Stimulated activated CD8-positive, alpha-beta memory T cell treated with anti-CD3 and anti-CD28 coated beads, Interleukin-15, amount 100 ng/mL, for 48 hours (primary cell): ENCODE measurements around the gene DLX3.
"Not testable (repeated sequence)": the region's sequence is repeated elsewhere in the genome, so short reads cannot be mapped to it uniquely, and the experiment has no call there.

ENCODE experiments used
- DNase-seq, 2 donors: peaks; one replicate each; pipeline ENCODE4 v3.0.0-alpha.2; 2020; ENCODE audit warnings: low read depth in 2 of 2

DLX3 gene

DNA sequence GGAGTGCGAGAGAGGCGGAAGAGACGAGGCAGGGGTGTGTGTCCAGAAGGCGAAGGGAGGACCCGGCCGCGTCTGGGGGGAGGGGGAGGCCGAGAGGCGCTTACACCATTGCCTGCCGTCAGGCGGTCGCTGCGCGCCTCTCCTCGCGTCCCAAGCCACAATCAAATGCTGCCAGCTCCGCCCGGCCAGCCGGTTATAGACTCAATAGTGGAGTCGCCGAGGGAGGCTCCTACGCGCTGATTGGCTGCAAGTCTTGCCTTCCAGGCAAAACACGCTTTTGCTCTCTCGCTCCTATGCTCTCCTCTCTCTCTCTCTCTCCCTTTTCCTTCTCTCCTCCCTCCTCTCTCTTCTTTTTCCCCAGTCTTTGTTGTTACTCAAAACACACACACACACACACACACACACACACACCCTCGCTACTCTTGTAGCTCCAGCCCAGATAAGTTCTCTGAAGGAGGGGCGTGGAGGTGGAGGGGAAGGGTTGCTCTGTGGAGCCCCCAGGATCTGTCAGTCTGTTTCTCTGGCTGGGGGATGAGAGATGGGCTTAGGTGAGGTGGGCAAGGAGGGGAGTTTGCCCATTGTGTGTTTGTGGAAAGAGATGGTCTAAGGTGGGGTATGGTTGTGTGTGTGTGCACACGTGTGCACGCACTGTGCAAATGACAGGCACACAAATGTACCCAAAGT is at the start of gene DLX3:
Gene DLX3 (minus strand): TSS at position 170 of the 684 bp plus-strand sequence. CDS start 226 bp downstream, outside the sequence.
- no peak for DNase-seq

DNA sequence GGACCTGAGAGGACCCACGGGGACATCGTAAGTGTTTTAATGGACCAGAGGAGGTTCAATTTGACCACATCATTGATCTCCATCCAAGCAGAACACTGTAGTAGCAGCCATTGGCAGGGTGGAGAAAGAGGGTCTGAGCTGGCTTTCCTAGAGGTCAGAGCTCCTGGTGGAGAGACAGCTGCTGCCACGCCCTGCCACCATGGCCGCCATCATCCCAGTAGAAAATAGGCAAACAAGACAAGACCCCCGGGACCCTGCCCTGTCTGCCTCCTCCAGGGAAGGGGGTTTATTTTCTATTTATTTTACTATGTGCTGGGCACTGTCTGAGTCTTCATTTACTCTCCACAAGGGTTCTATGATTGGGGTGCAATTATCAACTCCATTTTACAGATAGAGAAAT is 49.5 kb upstream of the DLX3 start:
- no peak for DNase-seq

DNA sequence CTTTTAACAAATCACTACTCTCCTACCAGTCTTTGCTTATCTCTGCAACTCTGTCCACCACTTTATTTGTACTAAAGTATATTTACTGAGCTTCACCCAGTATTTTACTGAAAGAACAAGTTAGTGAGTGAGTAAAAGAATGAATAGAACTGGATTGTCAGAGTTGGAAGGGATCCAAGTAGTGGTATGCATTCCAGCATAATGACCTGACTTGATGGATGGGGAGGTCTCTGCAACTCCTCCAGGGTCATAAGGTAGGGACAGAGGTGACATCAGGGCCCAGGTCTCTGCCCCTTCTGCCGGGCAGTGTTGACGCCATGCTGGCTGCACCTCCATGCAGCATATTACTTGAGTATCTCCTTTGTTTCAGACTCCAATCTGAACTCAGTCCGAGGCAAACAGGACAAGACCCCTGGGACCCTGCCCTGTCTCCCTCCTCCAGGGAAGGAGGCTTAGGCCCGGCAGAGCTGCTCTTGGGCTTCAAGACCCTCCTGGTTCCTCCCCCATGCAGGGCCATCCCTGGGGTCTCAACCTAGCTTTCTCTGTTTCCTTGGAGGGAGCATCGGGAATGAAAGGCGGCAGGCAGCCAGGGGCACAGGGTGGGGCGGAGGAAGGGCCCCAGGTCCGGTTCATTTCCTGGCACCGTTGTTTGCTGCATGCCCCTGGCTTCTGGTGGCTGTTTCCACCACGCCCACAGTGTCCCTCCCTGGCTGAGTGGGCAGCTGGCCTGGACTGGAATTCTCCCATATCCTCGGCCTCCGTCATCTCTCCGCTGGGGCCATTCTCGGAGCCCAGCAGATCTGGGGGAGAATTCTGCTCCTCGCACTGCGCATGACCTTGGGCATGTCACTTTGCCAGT is 48.5 kb upstream of the DLX3 start:
- DNase-seq: no peak

DNA sequence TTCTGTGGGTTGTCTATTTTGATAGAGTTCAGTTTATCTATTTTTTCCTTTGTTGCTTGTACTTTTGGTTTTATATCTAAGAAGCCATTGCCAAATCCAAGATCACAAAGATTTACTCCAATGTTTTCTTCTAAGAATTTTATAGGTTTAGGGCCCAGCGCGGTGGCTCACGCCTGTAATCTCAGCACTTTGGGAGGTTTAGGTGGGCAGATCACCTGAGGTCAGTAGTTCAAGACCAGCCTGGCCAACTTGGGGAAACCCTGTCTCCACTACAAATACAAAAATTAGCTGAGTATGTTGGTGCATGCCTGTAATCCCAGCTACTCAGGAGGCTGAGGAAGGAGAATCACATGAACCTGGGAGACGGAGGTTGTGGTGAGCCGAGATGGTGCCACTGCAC is 47.2 kb upstream of the DLX3 start:
- no peak for DNase-seq

DNA sequence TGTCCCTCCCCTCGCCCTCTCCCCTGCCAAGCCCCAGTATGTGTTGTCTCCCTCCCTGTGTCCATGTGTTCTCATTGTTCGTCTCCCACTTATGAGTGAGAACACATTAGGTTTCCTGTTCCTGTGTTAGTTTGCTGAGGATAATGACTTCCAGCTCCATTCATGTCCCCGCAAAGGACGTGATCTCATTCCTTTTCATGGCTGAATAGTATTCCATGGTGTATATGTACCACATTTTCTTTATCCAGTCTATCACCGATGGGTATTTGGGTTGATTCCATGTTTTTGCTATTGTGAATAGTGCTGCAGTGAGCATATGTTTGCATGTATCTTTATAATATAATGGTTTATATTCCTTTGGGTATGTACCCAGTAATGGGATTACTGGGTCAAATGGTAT is 45.5 kb upstream of the DLX3 start:
- DNase-seq: not testable (repeated sequence)

DNA sequence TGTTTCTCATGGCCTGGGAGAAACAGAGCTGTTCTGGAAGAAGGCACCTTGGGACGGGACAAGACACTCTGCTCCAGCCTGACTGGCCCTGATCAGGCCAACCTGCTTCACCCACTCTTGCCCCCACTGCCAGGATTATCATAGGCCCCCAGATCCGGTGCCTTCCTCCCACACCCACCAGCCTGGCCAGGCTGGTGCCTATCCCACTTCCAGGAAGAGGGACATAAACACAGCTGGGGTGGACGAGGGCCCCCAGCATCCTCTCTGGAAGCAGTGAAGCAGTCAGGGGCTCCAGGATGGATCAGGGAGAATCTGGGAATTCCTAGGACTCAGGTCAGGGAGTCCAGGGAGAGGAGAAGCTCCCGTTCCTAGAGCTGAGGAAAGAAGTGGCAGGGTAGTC is 44.0 kb upstream of the DLX3 start:
- no peak for DNase-seq

DNA sequence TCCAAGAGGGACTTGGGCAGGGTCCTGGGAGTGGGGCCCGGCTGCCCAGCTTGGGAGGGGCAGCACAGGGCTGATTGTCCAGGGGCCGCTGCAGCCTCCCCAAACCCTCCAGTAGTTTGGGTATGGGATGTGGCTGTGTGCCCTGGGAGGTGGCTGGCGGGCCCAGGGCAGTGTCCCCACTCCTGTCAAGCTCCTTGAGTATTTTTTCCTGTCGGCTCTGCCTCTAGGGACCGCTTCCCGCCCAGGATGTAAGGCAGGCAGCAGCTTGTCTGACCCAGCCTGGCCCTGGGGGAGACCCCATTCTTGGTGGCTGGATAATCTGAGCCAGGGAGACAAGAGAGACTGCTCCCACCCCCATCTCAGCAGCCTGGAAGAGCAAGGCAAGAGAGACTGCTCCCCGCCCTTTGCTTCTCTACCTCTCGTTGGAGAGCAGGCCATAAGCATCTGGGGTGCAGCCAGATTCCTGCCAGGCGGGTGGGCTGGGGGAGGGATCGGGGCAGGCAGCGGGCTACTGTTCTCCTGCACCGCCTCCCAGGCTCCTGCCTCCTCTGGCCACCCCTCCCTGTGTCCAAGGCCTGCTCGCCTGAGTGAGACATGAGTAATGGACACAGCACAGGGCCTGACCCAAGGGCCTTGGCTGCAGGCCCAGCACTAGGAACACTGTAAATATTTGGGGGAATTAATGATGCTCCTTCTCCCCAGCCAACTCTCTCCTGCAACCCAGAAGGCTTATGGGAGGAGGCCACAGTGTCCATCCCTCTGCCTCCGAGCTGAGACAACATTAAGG is 42.5 kb upstream of the DLX3 start:
- DNase-seq: no peak

DNA sequence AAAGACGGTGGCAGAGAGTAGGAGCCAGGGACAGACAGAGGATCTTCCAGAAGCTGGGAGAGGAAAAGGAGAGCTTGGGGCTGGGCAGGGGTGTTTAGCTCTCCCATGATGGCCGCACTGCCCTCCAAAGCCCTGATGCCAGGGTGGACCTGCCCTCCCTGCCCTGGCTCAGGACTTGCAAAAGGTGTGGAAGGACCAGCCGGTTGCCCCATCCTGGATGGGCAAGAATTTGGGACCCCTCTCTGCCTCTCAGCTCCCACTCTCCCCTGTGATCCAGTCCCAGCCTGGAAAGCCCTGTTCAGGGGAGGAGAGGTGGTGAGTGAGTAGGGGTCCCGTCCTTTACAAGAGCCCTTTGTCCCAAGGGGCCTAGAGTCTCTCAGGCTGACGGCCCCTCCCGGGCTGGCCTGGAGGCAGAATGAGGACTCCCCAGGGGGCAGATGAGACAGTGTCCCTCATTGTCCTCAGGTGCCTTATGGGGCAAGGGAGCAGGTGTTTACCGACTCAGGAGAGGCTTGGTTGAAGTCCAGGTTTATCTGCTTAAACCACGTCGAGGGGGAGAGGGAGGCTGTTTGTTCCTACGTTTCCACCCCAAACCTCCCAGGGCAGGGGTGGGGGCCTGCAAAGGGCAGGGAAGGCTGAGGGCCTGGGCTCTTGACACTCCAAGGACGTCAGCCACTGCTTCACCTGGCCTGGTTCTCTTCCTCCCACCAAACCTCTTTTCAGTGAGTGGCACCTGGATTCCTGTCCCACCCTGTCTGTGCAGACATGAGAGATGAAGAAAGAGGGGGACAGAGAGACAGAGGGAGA is 41.6 kb upstream of the DLX3 start:
- no peak for DNase-seq

DNA sequence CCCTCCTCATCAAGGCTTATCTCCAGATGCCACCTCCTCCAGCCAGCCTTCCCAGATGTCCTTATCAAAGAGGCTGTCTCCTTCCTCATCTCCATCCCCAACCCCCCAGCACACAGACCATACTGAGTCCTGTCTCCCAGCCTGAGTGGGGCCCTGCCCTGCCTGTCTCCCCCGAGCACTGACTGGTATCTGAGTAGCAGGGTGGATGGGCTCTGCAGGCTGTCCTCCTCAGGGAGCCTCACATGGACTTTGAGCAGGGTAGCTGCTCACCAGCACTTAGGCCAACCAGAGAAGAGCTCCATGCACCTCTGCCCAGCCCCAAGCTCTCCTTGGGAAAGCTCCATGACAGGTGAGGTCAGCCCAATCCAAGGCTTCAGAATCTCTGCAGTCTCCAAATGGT is 40.9 kb upstream of the DLX3 start:
- DNase-seq: no peak

DNA sequence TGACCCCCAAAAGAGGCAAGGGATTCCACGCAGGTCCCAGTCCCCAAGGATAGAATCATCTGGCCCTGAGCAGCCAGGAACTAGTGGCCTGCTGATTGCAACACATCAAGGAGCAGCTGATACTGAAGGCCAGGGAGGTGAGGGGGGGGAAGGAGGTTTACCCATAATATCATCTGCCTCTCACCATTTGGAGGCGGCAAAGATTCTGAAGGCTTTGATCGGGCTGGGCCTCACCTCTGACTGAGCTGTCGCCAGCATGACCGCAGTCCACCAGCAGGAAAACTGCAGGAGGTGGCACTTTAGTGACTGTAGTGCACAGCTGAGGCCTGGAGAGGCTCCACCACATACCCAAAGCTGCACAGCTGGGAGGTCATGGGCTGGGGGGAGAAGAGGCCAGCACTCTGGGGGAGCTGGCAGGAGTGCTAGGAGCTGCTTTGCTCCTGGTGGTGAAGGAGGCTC is 40.4 kb upstream of the DLX3 start:
- no peak for DNase-seq

DNA sequence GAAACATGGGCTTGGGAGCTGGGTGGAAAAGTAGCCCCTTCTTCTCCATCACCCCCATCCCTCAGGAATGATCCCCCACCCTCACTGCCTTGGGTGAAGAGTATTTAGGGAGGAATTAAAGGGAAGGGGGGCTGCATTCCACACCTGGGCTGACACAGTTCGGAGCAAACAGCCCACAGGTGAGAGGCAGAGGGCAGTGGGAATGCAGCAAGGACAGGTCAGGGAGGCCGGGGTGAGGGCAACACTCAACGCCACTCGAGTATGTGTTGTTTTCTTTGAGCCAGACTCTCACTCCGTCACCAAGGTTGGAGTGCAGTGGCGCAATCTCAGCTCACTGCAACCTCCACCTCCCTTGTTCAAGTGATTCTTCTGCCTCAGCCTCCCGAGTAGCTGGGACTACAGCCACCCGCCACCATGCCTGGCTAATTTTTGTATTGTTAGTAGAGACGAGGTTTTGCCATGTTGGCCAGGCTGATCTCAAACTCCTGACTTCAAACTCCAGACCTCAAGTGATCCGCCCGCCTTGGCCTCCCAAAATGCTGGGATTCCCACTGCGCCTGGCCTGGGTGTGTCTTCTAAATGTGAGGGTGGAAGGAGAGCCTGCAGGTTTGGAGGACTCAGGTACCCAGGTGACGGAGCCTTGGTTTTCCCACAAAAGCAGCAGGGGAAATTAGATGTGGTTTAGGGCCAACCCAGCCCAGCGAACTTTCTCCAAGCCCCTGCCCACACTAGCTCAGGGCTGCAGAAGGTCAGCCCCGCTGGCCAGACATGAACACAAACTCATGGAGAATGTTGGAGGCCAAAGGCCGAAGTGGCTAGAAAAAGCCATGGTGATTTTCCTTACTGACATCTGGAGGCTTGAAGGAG is 39.7 kb upstream of the DLX3 start:
- no peak for DNase-seq

DNA sequence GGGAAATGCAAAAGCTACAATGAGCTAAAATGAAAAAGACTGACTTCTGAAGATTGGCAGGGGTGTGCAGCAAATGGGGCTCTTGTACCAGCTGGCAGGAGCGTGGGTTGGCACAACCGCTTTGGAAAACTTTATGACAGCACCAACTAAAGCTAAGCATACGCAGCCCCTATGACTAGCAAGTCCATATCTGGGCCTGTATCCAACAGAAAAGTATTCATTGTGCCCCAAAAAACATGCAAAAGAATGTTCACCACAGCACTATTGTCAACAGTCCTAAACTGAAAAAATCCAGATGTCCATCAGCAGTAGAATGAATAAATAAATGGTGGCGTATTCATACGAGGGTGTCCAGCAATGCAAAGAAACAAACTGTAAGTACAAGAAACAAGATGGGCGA is 38.3 kb upstream of the DLX3 start:
- no peak for DNase-seq

DNA sequence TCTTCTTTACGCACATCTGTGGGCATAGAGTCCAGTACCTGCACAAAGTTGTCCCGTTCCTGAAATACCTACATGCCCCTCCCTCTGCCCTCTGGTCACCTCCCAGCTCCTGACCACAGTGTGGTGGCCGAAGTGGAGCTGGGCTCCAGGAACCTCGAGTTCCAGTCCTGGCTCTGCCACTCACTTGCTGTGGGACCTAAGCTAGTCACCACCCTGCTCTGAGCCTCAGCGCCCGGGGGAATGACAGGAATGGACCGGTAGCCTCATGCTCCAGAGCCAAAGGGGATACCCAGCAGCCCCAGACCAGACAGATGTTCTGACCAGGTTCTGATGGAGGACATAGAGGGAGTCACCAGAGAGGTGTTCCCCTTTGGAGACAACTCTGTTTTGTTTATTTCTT is 34.2 kb upstream of the DLX3 start:
- no peak for DNase-seq

DNA sequence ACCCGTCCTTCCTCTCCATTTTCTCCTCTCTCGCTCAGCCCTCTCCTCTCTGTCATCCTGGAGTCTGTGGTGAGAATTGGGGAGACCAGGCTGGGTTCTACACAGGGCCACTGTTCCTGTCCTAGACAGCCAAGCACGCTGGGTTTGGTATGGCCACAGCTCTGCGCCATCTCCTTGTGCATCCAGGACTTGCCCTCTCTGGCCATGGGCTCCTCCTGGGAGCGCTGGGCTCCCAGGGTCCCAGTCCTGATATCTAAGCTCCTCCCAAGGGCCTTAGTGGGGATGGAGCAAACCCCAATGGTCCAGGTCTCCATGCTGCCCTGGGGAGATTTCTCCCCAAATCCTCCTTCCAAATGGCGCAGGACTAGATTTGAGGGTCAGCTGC is 33.7 kb upstream of the DLX3 start:
- DNase-seq: no peak

DNA sequence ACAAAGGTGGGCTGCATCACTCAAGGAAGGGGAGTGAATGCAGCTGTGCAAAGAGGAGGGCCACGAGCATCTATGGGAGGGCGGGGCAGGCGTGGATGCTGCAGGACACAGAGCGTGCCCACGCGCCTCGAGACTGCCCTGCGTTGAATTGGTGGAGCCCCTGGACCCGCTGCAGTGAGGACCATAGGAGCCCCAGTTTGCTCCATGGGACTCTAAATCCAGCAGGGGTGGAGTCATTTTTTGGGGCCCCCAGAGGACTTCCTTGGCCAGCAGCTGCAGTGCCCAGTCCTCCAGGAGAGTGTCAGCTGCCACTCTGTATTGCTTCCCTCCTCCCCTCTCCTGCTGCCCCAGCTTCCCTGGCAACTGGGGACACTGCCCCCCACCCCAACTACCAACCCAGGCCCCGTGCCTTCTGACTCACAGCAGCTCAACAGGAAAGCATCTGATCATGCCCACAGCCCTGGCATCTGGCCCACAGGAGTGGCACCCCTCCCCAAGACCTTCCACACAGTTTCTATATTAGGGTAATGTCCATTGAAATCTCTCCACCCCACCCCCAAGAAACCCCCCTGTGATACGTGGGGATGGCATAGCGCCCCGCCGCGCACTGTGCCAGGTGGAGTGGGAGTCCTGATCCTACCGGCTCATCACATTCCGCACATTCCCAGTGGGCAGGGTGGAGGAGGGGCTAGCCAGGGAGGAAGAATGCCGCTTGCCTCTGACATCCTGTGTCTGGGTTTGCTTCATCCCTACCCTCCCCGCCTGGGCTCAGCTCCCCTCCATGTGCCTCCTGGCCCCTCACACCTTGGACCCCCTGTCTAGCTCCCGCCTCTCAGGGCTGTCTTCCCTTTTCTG is 33.1 kb upstream of the DLX3 start:
- no peak for DNase-seq

DNA sequence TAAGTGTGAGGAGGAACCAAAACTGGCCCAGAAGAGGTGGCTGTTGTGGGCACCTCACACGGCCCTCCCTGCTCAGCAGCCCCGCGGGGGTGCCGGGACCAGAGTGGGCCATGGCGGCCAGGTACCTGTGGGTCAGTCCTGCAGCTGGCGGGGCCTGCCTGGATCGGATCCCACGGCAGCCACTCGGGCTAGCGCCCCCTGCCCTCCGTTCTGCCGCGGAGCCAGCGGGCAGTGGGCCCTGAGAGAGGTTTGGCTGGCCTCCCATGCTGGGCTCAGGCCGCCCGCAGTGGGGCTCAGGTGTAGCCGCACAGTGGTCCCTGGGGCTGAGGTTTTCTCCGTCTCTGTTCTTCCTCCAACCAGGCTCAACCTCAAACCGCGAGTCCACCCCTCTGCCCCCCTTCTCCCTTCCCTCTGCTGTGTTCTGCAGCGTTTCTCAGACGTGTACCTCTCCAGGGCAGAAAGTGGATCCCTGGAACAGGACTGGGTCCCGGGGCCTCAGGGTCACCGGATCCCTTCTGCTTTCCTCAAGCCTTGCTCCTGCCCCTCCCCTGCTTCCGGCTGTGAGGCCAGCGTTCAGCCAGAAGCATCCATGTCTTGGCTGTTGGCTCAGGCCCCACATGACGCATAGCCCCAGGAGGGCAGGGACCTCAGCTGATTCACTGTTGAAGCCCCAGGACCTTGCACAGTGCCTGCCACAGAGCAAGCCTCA is 32.3 kb upstream of the DLX3 start:
- no peak for DNase-seq

DNA sequence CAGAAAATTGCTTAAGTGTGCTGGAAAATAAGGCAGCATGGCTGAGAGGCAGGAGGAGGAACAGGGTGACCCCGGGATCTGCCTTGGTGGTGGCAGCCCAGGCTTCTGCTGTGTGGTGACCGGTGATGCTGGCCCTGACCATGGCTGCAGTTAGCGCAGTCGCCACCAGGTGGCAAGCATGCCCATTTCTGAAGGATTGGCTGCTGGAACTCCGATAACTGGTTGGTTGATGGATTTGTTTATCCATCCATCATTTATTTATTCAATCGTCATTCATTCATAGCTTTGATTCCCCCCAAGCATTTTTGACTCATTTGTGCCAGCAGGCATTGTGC is 31.8 kb upstream of the DLX3 start:
- DNase-seq: peak; percentile 51 to 57

DNA sequence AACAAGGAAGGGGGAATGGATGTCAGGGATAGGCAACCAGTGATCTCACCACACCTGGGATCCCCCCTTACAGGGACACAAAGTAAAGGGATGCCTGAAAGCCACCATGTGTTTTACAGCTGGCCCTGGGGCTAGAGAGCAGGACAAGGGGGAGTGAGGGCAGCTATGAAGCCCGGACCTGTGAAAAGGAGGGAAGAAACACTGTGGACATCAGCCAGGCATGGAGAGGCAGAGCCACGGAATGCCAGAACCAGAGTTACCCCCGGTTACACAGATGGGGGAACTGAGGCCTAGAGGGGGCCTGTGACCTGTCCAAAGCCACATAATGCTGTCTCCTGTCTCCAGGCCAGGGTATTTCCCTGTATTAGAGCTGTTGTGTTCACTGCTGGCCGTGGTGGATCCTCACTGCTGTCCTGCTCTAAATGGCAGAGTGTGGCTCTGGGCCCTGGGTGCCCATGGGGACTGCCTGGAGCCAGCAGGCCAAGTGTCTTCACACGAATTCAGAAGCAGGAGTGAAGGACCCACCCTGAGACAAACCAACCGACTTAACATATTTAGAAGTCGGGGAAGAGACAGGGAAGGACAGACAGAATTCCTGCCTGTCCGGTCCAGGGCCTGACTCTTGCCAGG is 31.1 kb upstream of the DLX3 start:
- no peak for DNase-seq

DNA sequence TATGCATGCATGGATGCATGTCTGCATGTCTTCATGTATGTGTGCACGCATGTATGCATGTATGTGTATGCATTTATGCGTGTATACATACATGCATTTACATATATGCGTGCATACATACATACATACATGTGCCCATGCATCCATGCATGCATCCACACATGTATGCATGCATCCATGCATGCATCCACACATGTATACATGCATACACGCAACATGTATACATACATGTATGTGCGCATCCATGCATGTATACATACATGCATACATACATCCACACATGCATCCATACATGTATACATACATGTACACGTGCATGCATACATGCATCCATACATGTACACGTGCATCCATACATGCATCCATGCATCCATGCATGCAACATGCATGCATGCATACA is 29.8 kb upstream of the DLX3 start:
- DNase-seq: no peak
